ENCODE results near the gene LSM10. TPM values are rescaled to one million over a fixed set of nuclear protein-coding genes. Genes with fewer than 3 reads are reported as not detected.

Gene LSM10
- total RNA-seq, 1 experiment from 2014 or later: 19.2 TPM

DNA sequence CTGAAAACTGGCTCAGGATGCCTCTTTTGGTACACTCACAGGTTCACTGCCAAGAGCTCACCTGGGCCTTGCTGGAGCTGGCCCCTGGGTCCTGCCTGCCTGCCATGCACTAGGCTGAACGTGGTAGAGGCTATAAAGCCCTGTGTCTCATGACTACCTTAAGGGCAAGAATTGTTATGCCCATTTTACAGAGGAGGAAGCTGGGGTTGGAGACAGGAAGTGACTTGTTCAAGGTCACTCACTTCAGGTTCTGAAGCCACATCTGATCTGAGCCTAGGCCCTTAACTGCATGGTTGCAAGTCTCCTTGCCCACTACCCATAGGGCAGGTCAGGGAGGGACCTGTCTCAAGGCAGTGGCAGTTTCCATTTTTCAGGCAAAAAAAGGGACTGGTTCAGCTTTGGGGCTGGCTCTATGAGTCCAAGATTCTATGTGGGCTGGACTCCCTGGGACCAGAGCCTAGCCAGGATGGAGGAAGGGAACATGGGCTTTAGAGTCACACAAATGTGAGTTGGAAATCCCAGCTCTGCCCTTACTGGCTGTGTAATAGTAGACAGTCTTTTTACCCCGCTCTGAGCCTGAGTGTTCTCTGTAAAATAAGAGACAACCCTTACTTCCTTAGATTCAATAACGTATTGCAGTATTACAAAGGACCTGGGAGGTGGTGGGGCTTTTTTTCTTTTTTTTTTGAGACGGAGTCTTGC lies 19.8 kb downstream of the LSM10 start:
- Histone ChIP-seq H3K36me3 (ENCODE audit: low read depth, low read length) (peaks cover 7% of the 10 kb centered on the region; the same call in 1 of the 2 replicates), H3F3A (ENCODE audit: low read length, unreplicated experiment) (peaks cover 14% of the 10 kb centered on the region), H3K9me3 (ENCODE audit: low read length) (no peaks in the 10 kb centered on the region), H2AFZ (ENCODE audit: low read length) (no peak overlapping the region), H3K79me2 (ENCODE audit: low read length) (peaks cover 78% of the 10 kb centered on the region), H3K27ac (ENCODE audit: low read length) (no peak overlapping the region), H3K4me1 (ENCODE audit: insufficient read depth, low read length) (peaks cover 25% of the 10 kb centered on the region), H3K4me3 (ENCODE audit: low read length) (no peak overlapping the region), H4K20me1 (ENCODE audit: low read length) (0 out of 2 replicates have a peak, but pooled peaks cover 5% of the 10 kb centered on the region), H3K4me2 (ENCODE audit: low read length) (no peak overlapping the region), H3K27me3 (ENCODE audit: low read length) (no peaks in the 10 kb centered on the region), H3K9ac (ENCODE audit: low read length) (no peak overlapping the region), H3K9me2 (replicated peaks; ENCODE audit: low read length) (no peaks in the 10 kb centered on the region)
- TF ChIP-seq EZH2 (IDR thresholded peaks at IDR 0.05; ENCODE audit: low read length, unreplicated experiment): no peak
- TF ChIP-seq, protein P1, sequence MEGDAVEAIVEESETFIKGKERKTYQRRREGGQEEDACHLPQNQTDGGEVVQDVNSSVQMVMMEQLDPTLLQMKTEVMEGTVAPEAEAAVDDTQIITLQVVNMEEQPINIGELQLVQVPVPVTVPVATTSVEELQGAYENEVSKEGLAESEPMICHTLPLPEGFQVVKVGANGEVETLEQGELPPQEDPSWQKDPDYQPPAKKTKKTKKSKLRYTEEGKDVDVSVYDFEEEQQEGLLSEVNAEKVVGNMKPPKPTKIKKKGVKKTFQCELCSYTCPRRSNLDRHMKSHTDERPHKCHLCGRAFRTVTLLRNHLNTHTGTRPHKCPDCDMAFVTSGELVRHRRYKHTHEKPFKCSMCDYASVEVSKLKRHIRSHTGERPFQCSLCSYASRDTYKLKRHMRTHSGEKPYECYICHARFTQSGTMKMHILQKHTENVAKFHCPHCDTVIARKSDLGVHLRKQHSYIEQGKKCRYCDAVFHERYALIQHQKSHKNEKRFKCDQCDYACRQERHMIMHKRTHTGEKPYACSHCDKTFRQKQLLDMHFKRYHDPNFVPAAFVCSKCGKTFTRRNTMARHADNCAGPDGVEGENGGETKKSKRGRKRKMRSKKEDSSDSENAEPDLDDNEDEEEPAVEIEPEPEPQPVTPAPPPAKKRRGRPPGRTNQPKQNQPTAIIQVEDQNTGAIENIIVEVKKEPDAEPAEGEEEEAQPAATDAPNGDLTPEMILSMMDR (conservative IDR thresholded peaks at IDR 0.05; ENCODE audit: low read depth, low read length): no peak
- TF ChIP-seq EZH2phosphoT487 (IDR thresholded peaks at IDR 0.05; ENCODE audit: borderline replicate concordance, low read length): no peak
- POLR2A ChIA-PET (ENCODE audit: unreplicated experiment): no interaction called here
- no TSS peak for BruUV-seq (replicated peaks)
- DNase-seq: no peak
- no peak for ATAC-seq
- intact Hi-C loops (cut with micrococcal nuclease): no loop called here
- CTCF ChIA-PET: no interaction called here

DNA sequence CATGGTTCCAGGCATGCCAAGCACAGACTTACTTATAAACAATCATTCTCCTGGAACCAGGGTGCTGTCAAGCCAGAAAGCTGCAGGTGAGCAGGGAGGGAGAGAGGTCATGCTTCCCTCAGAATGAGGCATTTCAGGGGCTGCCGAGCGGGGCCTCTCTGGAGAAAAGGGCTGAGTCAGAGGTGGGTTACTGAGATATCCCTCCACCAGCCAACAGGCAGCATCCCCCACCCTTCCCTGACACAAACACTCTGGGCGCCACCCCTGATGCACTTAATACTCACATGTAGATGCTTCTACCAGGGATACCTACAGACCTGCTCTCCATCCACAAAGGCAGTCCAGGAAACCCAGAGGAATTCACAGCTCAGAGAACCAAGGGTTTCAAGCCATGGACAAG lies 25.1 kb downstream of the LSM10 start:
- H4K20me1 ChIP-seq (ENCODE audit: low read length): no peaks in the 10 kb centered on the region
- POLR2A ChIA-PET (ENCODE audit: unreplicated experiment): interaction anchor here (0.6 kb wide), 1 partner anchor 48 kb away, joined by 5 read pairs; no protein-coding TSS in a partner anchor
- peaks cover 50% of the 10 kb centered on the region for H3K4me1 ChIP-seq (ENCODE audit: insufficient read depth, low read length)
- H3K27ac ChIP-seq (ENCODE audit: low read length): peak overlapping the region; percentile 98
- intact Hi-C loops (cut with micrococcal nuclease): no loop called here
- H2AFZ ChIP-seq (ENCODE audit: low read length): no peak overlapping the region
- H3F3A ChIP-seq (ENCODE audit: low read length, unreplicated experiment): peaks cover 18% of the 10 kb centered on the region
- no peak for TF ChIP-seq EZH2 (IDR thresholded peaks at IDR 0.05; ENCODE audit: low read length, unreplicated experiment)
- TF ChIP-seq EZH2phosphoT487 (IDR thresholded peaks at IDR 0.05; ENCODE audit: borderline replicate concordance, low read length): no peak
- TF ChIP-seq, protein P1 (conservative IDR thresholded peaks at IDR 0.05; ENCODE audit: low read depth, low read length): no peak
- no peaks in the 10 kb centered on the region for H3K9me3 ChIP-seq (ENCODE audit: low read length)
- H3K9me2 ChIP-seq (replicated peaks; ENCODE audit: low read length): no peaks in the 10 kb centered on the region
- peak overlapping the region; percentile 83 for H3K4me2 ChIP-seq (ENCODE audit: low read length)
- BruUV-seq (replicated peaks): no TSS peak
- H3K79me2 ChIP-seq (ENCODE audit: low read length): peaks cover 71% of the 10 kb centered on the region
- DNase-seq (no peak), ATAC-seq (no peak)
- peak overlapping the region; percentile 29; the same call in 1 of the 2 replicates for H3K4me3 ChIP-seq (ENCODE audit: low read length)
- H3K36me3 ChIP-seq (ENCODE audit: low read depth, low read length): peaks cover 10% of the 10 kb centered on the region; the same call in 1 of the 2 replicates
- CTCF ChIA-PET: interaction anchor here (0.6 kb wide), 1 partner anchor 23 kb away, joined by 4 read pairs; no protein-coding TSS in a partner anchor
- H3K9ac ChIP-seq (ENCODE audit: low read length): peak overlapping the region; percentile 83
- no peaks in the 10 kb centered on the region for H3K27me3 ChIP-seq (ENCODE audit: low read length)

All from PC-3 (cell line).